ENCODE measurements around the gene CCDC39. TPM values are rescaled to one million over a fixed set of nuclear protein-coding genes. Genes with fewer than 3 reads are reported as not detected.

The CCDC39 gene
- total RNA-seq, 1 donor from 2014 or later = not detected

DNA sequence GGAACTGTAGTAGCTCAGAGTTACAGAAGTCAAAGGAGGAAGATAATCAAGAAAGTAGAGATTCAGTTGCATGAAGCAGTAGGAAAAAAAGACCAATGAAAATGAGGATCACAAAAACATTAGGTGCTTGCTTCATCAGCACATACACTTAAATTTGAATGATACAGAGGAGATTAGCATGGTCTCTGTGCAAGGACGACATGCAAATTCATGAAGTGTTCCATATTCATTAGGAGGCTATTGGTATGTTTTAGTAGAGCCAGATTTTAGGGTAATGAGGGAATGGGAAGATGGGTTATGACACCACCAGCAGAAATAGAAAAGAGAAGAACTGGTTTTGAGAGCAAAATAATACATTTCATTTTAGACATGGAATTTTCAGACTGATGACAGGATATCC, 98.4 kb downstream of the CCDC39 start:
- TF ChIP-seq, protein P1, sequence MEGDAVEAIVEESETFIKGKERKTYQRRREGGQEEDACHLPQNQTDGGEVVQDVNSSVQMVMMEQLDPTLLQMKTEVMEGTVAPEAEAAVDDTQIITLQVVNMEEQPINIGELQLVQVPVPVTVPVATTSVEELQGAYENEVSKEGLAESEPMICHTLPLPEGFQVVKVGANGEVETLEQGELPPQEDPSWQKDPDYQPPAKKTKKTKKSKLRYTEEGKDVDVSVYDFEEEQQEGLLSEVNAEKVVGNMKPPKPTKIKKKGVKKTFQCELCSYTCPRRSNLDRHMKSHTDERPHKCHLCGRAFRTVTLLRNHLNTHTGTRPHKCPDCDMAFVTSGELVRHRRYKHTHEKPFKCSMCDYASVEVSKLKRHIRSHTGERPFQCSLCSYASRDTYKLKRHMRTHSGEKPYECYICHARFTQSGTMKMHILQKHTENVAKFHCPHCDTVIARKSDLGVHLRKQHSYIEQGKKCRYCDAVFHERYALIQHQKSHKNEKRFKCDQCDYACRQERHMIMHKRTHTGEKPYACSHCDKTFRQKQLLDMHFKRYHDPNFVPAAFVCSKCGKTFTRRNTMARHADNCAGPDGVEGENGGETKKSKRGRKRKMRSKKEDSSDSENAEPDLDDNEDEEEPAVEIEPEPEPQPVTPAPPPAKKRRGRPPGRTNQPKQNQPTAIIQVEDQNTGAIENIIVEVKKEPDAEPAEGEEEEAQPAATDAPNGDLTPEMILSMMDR (IDR thresholded peaks at IDR 0.05) = no peak
- H3K27me3 Mint-ChIP-seq (ENCODE audit: unreplicated experiment) = peaks cover 13% of the 10 kb centered on the region
- no peak overlapping the region for H3K27ac Mint-ChIP-seq (ENCODE audit: unreplicated experiment)
- H3K9me3 Mint-ChIP-seq (ENCODE audit: unreplicated experiment) = no peaks in the 10 kb centered on the region
- H3K36me3 Mint-ChIP-seq (ENCODE audit: unreplicated experiment) = no peaks in the 10 kb centered on the region
- H3K4me1 Mint-ChIP-seq (ENCODE audit: unreplicated experiment) = no peaks in the 10 kb centered on the region
- DNase-seq (ENCODE audit: extremely low spot score, unreplicated experiment) = no peak
- no peak overlapping the region for H3K4me3 Mint-ChIP-seq (ENCODE audit: unreplicated experiment)

DNA sequence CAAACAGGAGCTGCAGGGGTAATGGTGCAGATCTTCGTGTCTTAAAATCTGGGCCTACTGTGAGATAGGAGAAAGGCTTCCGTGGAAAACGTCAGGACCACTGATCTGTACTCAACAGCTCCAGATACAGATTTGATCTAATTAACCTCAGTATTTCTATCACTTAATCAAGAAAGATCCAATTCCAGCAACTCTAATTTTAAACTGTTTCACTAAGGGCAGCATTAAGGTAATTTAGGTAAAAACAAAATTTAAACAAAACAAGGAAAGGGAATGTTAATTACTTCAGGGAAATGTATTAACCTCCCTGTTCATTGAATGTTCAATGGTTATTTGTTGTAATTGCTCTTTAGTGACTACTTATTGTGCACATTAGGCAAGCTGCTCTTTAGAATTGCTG, 103.7 kb downstream of the CCDC39 start:
- Mint-ChIP-seq H3K27ac (ENCODE audit: unreplicated experiment) (no peak overlapping the region), H3K4me1 (ENCODE audit: unreplicated experiment) (no peaks in the 10 kb centered on the region), H3K9me3 (ENCODE audit: unreplicated experiment) (no peaks in the 10 kb centered on the region), H3K36me3 (ENCODE audit: unreplicated experiment) (no peaks in the 10 kb centered on the region), H3K4me3 (ENCODE audit: unreplicated experiment) (no peak overlapping the region), H3K27me3 (ENCODE audit: unreplicated experiment) (peaks cover 5% of the 10 kb centered on the region)
- no peak for DNase-seq (ENCODE audit: extremely low spot score, unreplicated experiment)
- TF ChIP-seq, protein P1 (IDR thresholded peaks at IDR 0.05) = no peak

DNA sequence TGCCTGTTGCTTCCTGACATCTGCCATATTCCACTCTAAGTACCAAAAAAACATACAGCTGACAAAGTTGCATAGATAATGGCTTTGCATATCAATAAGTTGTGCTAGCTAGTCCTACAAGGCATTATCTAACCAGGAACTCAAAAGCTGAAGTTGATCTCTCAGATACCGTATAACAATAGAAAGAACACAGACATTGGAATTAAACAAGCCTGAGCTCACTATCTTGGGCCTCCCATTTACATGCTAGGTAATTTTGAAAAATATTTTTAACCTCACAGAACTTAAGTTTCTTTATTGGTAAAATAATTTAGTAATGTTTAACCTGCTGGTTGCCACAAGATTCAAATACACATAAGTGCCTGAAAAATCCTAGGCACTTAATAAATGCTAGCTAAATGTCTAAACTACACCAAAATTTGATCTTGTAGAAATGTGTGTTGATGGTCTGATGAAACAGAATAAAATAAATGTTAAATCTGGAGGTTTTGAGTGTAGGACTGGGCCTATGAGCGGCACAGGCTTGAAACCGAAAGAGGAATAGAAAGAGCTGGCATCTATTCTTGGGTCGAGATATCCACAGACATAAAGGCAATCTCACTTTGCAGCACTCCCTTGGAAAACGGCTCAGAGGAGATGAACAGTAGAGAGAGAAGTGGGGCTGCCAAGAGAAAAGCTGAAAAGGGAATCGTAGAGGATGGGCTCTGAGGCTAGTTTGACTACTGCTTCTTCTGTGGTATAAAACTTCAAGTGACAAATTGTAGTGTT, 107.3 kb downstream of the CCDC39 start:
- no peak overlapping the region for H3K27ac Mint-ChIP-seq (ENCODE audit: unreplicated experiment)
- no peak for DNase-seq (ENCODE audit: extremely low spot score, unreplicated experiment)
- no peaks in the 10 kb centered on the region for H3K9me3 Mint-ChIP-seq (ENCODE audit: unreplicated experiment)
- no peaks in the 10 kb centered on the region for H3K4me1 Mint-ChIP-seq (ENCODE audit: unreplicated experiment)
- H3K4me3 Mint-ChIP-seq (ENCODE audit: unreplicated experiment) = no peak overlapping the region
- TF ChIP-seq, protein P1 (IDR thresholded peaks at IDR 0.05) = no peak
- H3K27me3 Mint-ChIP-seq (ENCODE audit: unreplicated experiment) = no peaks in the 10 kb centered on the region
- H3K36me3 Mint-ChIP-seq (ENCODE audit: unreplicated experiment) = no peaks in the 10 kb centered on the region

DNA sequence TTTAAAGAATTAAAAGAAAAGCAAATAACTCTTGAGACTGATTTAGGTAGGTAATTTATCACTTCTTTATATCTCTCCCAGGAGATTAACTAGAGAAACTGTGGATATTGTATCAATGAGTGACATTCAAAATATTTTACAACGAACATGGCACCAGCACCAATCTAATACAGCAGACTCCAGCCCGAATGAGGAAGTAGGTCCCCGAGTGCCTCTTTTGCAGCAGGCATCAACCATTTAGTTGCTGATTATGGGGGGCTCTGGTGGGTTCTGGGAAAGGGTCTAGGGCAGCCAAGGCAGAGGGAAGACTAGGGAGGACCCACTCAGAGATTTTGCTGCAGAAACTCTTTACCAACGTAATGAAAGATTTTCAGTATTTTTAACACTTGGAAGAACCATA, 109.1 kb downstream of the CCDC39 start:
- no peaks in the 10 kb centered on the region for H3K4me1 Mint-ChIP-seq (ENCODE audit: unreplicated experiment)
- DNase-seq (ENCODE audit: extremely low spot score, unreplicated experiment) = no peak
- H3K9me3 Mint-ChIP-seq (ENCODE audit: unreplicated experiment) = no peaks in the 10 kb centered on the region
- TF ChIP-seq, protein P1 (IDR thresholded peaks at IDR 0.05) = no peak
- no peaks in the 10 kb centered on the region for H3K36me3 Mint-ChIP-seq (ENCODE audit: unreplicated experiment)
- H3K27me3 Mint-ChIP-seq (ENCODE audit: unreplicated experiment) = no peaks in the 10 kb centered on the region
- H3K27ac Mint-ChIP-seq (ENCODE audit: unreplicated experiment) = no peak overlapping the region
- no peak overlapping the region for H3K4me3 Mint-ChIP-seq (ENCODE audit: unreplicated experiment)

DNA sequence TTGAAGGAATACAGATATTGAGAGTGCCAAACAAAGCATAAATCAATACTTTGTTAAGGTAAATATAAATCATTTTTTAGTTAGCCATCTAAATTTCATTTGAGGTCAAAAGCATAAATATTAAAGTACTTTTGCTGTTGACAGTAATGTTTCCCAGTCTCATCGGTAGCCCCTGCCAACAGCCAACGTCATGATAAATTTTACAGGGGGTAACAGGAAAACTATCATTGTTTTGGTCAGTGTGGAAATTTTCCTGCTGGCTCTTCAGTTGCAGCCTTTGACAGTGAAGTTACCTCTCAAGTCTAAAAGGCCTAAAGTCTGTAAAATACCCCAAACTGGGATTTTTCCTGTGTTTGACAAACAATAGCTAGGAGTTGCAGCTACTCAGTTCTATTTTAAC, 114.6 kb downstream of the CCDC39 start:
- Mint-ChIP-seq H3K27me3 (ENCODE audit: unreplicated experiment) (no peaks in the 10 kb centered on the region), H3K27ac (ENCODE audit: unreplicated experiment) (no peak overlapping the region), H3K9me3 (ENCODE audit: unreplicated experiment) (peaks cover 1% of the 10 kb centered on the region), H3K36me3 (ENCODE audit: unreplicated experiment) (no peaks in the 10 kb centered on the region), H3K4me3 (ENCODE audit: unreplicated experiment) (no peak overlapping the region), H3K4me1 (ENCODE audit: unreplicated experiment) (no peaks in the 10 kb centered on the region)
- TF ChIP-seq, protein P1 (IDR thresholded peaks at IDR 0.05) = no peak
- DNase-seq (ENCODE audit: extremely low spot score, unreplicated experiment) = no peak

Other genes starting within 250 kb of the CCDC39 start
- gene TTC14, start 77.3 kb downstream of the CCDC39 start, total RNA-seq = 55.6 and 56.8 TPM in 2 replicates
- 155 and 158 TPM in 2 replicates for gene FXR1, start 233.2 kb upstream of the CCDC39 start, total RNA-seq

Data from osteocyte (in vitro differentiated cells).